GM21723 (cell line): ENCODE data around the gene METTL14.

Source experiments
- ATAC-seq: cut with Tn5 transposase; IDR thresholded peaks from one replicate; pipeline ENCODE4 v1.9.1; 2021; ENCODE audit warnings: mild to moderate bottlenecking, moderate library complexity; ENCODE audit not compliant: unreplicated experiment

The METTL14 gene

DNA sequence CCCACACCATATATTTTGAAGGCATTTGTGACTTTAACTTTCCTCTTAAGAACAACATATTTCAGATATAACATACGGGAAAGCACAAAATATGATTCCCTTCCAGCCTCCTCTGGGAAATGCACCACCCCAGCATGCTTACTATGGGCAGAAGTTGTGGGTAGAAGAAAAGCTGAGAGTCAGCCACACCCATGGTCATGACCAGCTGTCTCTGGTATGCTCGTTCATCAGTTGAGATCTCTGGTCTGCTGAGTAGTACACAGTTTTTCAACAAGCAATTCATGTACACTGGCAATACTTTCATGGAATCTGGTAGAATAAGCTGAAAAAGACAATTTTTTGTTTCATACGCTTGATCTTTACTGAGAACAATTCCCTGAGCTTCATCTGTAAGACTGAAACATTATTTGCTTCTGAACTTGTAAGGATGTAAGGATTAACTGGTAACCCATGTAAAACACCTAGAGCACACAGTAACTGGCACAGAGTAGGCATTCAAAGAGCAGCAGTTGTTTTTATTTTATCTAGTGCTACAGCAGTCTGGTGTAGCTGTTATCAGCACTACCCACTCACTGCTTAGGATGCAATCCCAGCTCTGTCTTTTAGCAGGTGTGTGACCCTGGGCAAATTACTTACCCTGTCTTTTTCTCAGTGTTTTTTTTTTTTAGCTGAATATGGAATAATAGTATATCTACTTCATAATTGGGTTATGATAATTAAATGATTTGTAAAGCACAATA lies 47.6 kb downstream of the METTL14 start:
- ATAC-seq: no peak

DNA sequence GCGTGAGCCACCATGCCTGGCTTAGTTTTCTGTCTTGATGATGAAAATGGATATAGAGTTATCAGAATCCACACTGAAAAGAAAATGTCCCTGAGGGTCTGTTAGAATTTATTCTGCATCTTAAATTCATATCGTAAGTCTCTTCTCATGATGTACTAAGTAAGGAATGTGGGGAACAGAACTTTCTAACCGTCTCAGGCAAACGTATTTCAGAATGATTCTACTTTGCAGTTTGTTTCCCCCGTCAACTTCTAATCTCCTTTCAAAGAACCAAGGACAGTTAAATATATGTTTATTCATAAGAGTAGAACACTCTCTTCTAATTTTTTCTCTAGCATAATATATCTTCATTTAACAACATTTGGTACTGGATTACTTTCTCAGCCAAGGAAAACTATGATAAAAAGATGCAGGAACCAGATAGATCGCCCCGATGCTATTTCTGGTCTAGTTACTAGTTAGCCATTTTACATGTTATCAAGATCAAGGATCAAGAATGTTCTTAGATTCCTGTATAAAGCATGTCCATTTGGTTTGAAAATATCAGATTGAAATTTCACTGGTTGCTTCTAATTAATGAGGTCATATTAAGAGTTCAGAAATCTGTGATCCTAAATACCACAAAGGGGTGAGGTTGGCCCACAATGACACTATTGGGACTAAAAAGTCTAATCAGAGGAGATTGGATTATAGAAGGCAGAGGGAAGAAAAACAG lies 49.5 kb downstream of the METTL14 start:
- no peak for ATAC-seq

DNA sequence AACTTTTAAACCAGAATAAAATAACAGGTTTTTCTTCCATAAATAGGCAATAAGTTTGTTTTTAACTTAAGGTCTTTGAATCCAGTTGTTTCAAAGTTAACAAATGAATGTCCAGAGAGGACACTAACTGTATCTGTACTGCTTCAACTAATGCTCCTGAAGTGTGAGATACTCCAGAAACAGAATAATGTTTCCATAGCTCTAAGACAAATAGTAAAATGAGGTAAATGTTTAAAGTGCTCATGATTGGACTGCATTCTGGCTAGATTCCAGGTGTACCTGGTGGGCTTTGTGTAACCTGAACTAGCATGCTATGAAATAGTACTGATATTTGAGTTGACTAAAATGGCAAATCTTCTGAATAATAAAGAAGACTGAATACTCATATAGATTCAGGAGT lies 51.7 kb downstream of the METTL14 start:
- no peak for ATAC-seq

DNA sequence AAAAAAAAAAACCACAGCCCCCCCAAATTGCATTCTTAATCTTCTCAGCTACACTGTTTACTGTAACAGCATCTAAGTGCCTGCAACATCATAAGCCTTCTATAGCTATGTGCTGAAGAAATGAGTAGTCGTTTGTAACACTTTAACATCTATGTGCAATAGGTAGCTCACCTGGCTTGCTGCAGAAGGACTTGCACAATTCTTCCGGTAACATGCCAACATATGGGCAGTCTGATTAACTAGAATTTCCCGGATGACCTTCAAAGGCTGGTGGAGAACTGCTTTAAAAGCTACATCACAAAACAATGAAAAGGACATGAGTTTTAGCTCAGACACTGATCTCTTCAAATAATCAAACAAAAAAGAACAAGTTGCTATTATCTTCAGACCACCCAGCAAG lies 52.9 kb downstream of the METTL14 start:
- no peak for ATAC-seq

DNA sequence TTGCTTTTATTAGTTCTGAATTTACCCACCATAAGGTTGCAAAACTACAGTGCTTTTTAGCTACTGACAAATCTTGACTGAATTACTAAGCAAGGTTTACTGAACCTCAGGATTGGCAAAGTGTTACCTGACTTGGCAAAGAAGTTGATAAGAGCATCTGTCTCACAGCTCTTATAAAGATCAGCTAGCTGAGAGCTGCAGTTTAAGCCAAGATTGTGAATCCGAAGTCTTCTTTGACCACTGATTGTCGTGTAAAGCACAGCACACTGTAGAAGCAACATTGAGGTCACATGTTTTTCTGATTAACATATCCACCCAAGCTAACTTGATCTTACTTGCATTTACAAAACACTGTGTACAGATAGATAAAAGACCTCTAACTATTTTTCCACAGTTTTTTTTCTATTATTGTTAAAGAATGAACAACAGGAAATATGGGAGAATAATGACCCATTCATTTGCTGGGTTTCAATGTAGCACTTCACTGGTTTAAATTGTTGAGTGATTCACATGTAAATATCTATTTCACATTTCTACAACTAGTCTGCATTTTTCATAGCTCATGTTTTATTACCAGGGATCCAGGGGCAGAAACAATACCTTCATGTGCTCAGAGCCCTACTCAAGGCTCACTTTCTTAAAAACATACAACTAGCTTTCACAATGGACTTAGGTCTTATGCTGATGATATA lies 54.0 kb downstream of the METTL14 start:
- no peak for ATAC-seq

DNA sequence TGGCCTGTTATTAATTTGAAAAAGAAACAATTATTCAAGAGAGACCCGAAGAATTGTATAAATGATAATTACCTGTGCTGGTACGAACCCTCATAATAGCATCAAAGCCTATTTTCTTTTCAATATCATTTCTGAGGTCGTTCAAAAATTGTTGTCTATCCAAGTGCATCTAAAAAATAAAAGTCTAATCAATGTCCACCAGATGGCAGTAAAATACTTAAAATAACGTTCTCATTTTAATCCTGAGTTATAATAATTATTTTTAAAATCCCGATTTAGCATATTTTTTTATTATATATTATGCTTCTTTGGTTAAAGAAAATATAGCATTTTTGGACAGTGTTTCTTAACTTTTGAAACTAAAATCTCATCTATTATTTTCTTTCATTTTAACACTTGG lies 55.7 kb downstream of the METTL14 start:
- ATAC-seq: no peak

DNA sequence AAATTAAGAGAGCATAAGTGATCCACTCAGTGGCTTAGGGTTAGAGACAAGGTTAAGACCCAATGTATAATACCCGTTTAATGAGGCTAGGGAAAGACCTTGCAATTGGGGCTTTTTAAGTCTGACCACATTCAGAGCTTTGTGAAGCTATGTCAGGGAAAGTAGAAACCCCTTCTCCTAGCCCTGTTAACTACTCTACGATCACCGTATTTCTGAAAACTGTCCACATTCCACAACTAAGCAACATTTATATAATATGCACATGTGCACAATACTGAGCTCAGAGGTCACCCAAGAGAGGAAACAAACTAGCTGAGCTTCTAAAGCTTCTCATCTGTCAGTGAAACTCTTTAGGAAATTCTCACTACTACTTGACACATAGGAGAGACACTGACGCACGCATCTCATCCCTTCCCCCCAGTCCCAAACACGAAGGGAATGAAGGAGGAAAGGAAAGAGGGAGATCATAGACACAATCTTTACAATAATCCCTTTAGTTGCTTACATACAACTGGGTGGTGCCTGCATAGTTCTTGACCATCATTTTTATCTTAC lies 56.2 kb downstream of the METTL14 start:
- no peak for ATAC-seq

DNA sequence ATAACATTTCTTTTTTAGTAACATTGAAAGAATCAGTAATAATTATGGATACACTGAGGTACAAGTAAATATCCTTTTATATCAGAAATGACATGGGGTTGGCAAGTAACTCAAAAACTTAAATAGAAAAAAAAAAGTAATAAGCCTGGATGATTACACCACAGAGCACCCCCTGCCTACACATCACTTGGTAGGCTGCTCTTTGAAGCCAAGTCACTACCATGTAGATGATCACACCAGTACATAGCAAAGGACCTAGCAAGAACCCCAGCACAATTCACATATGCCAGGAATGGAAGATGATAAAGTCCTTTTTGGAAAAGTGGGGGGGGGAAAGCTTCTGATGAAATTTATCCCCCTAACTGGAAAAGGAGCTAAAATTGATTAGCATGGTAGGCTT lies 56.9 kb downstream of the METTL14 start:
- ATAC-seq: no peak

DNA sequence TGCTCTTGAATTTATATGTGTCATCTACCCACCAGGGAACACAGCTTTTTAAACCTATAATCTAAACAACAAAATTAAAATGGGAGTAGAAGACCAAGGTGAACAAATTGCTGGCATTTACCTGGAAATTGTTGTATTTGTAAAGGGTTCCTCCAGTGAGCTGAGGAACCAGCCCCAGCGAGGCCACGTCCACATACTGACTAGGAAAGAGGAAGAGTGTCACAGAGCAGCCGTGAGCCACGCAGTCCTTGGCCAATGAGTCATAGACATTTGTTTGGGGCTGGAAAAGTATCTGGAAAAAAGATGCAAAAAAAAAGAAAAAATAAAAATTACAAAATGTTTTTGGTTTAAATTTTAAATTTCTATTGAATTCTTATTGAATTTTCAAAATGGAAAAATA lies 58.7 kb downstream of the METTL14 start:
- ATAC-seq: no peak

DNA sequence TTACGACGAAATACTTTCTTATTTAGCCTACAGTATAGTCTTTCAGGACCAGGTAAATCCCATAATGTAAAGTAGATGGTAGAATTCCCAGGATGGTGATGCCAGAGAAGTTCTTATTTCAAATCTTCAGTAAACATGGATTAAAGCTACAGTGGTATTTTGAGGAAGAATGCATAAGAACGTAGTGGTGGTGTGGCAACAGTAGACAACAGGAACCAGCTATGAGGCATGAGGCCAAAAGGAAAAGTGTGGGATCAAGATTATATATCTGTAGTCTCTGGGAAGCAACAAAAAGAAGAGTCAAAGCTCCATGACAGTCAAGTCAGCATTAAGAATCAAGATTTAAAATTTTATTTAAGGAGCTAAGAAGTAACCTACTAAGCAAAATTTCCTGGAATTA lies 60.2 kb downstream of the METTL14 start:
- no peak for ATAC-seq

DNA sequence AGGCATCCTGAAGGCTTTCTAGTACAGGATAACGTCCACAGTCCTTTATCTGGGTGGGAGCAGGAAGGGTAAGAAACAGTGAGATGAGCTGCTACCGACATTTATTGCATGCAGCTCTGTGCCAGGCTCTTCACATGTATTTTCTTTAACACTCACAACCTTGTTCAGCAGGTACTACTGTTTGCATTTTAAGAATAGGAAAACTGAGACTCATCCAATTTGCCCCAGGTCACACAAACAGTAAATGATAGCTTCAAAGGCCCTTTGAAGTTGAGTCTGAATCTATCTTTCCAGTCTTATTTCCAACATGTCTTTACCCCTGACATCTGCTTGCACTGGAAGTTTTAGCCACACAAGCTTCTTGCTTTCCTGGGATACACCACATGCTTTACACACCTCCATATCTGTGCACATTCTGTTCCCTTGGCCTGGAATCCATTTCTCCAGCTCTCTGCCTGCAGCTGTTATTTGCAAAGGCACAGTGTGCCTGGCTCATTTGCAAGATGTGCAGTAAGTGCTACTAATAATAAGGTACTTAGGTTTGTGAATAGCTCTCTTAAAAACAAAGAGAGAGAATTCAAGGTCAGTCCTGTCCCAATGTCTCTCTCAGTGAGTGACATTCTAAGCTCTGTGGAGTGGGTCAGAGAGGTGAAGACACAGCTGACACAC lies 61.2 kb downstream of the METTL14 start:
- ATAC-seq: no peak

DNA sequence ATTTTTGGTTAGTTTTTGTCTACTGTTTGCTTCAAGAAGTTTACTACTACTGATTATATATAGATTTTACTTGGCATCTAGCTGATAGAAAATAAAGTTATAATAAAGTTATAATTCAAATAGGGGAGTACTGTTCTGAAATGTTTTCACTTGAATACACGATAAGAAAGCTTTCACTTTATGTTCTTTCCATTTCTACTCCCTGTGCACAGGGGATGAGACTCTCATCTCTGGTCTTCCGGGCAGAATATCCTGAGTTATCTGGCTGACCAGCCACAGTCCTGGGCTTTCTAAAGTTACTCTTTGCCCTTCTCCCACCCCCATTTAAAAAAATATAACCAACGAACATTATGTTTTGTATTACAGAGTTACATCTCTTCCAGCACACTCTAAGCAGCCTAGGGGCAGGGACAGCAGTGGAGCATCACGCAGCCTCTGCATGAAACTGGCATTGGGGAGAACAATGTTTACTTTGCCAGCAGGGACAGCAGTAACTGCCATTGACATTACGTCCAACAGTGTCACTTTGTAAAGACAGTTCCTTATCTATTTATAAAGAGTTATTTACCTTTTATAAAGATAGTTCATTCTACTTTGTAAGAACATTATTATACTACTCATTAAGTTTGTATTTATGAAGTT lies 64.3 kb downstream of the METTL14 start:
- no peak for ATAC-seq

DNA sequence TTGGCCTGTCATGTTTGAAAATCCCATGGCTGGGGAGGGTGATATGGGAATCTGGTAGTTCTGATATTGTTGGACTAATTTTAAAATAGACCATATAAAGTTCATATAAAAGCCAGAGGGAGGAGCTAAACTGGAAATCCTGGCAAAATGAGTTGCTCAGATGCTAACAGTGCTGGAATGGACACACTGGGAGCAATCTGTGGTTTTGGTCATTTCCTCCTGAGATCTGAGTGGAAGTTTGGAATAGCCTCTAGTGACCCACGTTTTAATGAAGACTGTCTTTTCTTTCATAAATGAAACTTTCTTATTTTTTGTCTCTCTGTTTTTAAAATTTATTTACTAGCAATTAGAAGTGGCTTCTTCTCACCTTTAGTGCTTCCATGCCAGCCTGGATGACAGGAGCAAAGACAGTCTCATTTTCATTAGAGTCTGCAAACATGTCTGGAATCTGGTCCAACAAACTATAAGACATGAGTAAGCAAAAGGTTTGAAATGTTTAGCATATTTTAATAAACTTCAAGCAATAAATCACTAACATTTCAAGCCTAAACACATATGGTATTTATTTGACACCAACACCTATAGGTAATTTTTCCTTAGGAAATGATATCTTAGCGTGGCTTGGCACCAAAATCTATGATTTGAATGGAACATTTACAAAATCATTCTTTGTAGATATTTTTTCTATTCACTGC lies 66.6 kb downstream of the METTL14 start:
- ATAC-seq: no peak

DNA sequence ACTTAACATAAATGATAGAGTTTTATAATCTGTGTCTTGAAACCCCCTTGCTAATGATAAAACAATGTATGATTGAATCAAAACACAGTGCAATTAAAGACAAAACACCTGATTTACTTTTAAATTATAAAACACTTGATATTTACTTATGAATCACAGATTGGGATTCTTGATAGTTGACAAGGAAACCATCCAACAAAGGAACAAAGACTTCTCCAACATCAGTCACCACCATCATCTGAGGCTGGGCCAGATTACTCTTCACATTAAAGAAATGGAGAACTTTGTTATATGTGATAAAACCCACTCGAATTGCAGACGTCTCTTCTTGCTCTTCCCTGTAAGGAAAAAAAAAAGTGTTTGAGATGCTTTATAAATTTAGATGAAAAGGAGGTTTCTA lies 67.4 kb downstream of the METTL14 start:
- no peak for ATAC-seq

DNA sequence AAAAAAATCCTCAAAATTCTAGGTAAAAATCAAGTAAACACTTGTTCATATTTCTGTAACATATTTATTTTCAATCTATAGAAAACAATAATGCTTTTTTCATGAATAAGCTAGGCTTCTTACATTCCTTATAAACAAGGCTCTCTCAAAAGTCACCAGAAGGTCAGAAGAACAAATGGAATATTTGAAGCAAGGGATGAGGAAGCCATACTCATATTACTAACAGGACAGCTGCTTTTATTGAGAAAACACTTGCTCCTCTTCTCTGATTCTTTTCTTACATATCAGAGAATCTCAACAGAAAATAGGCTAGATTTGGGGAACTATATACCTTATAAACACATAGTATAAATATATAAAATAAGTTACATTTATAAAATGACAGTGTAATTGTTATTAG lies 67.9 kb downstream of the METTL14 start:
- ATAC-seq: no peak

DNA sequence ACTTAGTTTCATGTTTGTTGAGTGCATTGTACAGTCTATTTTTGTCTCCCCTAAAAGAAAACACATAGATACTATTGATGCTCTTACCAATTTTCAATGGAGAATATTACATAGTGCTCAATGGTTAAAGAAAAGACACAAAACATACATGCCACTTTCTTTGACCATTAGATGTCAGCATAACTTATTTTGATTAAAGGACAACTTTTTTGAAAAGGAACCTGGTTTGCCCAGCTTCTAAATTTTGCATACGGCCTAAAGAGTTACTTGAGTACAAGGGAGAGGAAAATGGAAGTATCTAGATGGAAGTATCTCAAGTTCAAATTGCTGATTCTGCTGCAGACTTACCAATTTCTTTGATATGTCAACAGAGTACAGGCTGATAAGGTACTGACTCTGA lies 68.5 kb downstream of the METTL14 start:
- ATAC-seq: no peak

DNA sequence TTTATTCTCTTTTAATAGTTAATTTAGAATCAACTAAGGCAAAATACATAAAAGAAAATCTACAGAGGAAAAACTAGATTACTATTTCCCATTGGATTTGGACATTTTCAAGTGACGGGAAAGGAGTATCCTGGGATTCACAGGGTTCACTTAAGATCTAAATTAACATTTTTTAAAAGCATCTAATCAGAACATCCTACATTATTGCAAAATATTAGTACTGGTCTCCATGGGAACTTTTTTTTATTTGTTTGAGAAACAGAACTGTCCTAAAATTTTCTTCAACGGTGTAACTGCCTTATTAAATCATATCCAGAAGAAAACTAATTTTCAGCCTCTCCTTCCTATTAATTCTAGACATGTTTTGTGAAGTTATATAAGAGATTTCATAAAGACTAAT lies 69.7 kb downstream of the METTL14 start:
- ATAC-seq: no peak

DNA sequence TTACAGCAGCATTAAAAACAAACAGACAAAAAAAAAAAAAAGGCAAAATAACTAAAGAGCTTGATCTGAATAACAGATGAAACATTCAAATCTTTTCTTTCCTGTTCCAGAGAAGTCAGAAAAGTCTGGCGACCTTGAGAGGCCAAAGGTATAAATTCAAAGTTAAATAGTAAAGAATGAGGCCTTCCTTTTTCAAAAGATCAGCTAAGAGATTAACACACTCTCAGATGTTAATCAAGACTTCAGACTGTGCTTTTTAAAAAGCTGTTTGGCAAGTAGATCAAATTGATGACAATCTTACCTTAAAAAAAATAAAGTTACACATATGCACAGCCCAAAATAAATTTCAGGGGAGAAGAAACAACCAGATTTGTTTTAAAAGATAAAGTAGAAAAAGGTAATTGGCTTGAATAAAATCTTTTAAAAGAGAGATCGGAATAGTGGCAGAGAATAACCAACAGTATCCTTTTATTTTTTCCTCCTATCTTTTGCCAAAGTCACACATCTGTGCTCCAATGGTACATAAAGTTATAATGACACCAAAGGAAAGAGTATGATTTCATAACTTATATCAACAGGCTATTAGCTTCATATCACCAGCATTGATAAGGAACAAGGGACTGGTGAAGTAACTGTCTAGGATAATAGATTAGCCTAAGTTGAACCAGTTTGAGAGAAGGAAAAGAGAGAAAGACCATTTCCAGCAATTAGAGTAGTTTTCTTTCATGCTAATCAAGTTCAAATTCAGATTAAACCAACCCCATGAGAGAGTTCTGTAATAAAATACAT lies 70.4 kb downstream of the METTL14 start:
- no peak for ATAC-seq

DNA sequence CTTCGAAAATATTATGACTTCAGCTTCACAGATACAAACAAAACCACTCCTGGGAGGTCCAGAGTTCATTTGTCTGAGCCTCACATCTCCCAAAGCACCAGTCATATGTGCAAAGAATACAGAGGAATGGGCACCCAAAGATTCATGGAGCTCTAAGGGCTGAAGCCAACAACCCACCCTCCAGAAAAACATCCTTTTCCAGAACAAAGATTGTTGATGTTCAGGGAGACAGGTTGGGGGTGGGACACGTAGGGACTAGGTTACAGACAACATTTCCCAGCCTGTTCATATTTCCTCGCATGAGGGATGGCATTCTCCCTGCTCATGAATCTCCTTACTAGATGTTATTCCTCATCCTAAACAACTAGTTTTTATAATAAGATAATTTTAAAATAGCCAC lies 71.2 kb downstream of the METTL14 start:
- no peak for ATAC-seq
